HG03108 (cell line): ENCODE data around the gene PROS1.
"Not testable (repeated sequence)": the region's sequence is repeated elsewhere in the genome, so short reads cannot be mapped to it uniquely, and the experiment has no call there.

ENCODE experiments used
- ATAC-seq: cut with Tn5 transposase; IDR thresholded peaks from one replicate; pipeline ENCODE4 v1.9.1; 2021; ENCODE audit warnings: moderate library complexity; ENCODE audit not compliant: unreplicated experiment

Gene PROS1

DNA sequence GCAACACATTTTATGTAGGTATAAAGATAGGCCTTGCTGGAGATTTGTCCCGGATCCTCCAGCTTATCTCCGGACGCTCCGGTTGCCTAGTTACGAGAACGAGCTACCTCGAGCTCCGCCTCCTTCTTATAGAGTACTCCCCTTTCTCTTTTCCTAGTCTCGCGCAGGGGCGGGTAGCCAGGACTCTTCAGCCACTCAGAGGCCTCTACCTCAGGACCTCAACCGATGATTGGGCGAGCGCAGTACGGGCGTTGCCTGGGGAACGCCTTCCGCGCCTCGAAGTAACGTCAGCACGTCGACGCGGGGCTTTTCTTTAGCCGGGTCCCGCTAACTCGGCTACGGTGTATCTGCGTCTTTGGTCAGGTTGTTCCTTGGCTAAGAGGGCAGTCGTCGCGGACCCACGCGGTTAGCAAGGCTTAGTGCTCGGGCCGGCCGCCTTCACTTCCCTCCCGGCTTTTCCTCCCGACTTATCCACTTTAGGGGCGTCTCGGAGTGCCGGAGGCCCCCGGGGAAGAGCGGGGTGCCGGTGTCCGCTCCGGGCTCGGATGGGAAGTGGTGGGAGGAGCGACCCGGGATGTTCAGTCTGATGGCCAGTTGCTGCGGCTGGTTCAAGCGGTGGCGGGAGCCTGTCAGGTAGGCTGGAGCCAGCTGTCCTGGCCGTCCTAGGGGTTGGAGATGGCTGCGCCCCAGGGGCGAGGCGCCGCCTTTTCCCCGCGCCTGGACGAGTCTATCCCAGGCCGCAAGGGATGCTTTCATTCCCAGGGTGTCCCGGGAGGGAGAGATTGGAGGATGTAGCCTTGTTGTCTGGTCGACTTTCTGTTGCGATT lies 6.4 kb upstream of the PROS1 start, which contains the start of gene ARL13B:
Gene ARL13B (plus strand): TSS at position 306 of the 827 bp plus-strand sequence. CDS start 269 bp downstream, at position 575.
- peak; percentile 100 for ATAC-seq

DNA sequence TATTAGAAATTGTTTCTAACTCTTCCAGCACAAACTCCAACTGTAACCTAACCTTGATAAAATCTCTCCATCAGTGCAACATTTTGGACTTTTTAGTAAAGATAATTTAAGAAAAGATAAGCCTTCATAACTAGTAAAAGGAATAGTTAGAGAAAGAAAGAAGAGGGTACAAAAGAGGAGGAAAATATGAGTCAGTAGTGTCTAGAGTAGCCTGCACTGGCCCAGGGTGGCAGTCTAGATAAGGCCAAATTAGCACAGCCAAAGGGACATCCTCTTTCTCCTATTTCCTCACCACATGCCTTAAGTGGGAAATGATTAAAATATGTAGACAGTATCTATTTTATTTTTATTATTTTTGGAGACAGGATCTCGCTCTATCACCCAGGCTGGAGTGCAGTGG lies 3.7 kb downstream of the PROS1 start:
- no peak for ATAC-seq

DNA sequence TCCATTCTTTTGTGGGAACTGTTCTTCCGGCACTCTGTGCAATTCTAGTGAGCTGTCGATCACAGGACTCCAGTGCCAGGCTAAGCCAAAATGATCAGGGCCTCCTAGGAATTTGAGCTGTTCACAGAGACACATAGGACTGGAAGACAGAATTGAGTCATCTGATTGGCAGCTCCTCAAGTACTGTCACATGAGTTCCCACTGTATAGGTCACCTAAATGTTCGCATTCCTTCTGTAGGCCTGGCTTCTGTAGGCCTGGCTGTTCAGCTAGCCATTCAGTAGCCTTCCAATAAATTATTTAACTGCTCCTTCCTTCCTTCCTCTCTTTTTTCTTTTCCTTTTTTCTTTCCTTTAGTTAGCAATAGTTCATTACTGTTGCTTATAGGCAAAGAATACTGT lies 4.3 kb downstream of the PROS1 start:
- no peak for ATAC-seq

DNA sequence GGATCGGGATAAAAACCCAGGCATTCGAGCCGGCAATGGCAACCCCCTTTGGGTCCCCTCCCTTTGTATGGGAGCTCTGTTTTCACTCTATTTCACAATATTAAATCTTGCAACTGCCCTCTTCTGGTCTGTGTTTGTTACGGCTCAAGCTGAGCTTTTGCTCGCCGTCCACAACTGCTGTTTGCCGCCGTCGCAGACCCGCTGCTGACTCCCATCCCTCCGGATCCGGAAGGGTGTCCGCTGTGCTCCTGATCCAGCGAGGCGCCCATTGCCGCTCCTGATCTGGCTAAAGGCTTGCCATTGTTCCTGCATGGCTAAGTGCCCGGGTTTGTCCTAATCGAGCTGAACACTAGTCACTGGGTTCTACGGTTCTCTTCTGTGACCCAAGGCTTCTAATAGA lies 8.6 kb downstream of the PROS1 start:
- not testable (repeated sequence) for ATAC-seq

DNA sequence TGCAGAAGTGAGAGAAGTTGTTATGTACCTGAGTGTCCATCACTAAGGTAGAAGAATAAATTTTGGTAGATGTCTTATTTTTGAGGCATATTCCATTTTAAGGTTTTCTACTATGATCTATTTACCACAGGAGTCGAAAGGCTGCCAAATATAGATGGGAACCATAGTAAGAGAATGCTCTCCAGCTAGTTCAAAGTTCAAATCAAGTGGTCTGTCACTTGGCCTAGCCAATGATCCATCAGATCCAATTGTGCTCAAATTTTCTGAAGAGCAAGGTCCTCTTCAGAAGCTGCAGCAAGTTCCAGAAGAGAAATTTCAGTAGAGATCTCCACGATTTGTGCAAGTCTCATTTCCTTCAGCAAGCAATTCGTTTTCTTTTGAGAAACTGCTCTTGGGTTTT lies 10.9 kb downstream of the PROS1 start:
- no peak for ATAC-seq

DNA sequence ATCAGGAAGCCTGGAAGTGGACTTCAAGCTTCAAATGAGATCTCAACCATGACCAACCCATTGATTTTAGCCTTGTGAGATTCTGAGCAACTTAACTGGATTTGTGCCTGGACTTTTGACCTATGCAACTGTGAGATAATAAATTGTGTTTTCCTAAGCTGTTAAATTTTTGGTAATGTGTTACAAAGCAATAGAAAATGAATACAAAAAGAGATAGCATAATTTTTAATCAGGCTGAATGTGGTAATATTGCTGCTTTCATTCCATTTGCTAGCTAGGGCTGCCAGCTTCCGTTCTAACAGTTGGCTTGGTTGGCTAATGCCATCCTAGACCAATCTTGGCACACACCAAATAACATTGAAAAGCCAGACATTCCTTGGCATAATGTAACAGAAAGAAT lies 12.2 kb downstream of the PROS1 start:
- ATAC-seq = no peak

DNA sequence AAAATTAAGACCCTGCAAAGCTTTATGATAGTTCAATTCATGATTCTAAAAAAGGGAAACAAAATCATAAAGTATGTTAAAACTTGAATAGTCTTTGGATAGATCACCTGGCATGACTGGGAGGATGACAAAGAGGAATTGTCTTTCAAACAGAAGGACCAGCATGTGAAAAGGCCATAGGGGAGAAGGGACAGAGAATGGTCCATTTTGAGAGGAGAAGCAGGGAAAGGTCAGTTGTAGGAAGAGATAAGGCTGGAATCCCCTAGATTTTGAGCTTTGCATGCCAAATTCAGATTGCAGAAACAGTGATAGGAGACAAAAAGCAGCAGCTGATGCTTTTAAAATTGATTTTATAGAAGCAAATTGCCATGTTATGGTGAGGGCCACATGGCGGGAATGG lies 12.7 kb downstream of the PROS1 start:
- ATAC-seq = no peak

DNA sequence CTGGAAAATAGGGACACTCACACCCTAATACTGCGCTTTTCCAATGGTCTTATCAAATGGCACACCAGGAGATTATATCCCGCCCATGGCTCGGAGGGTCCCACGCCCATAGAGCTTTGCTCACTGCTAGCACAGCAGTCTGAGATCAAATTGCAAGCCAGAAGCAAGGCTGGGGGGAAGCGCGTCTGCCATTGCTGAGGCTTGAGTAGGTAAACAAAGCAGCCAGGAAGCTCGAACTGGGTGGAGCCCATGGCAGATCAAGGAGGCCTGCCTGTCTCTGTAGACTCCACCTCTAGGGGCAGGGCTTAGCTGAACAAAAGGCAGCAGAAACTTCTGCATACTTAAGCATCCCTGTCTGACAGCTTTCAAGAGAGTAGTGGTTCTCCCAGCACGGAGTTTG lies 23.7 kb downstream of the PROS1 start:
- not testable (repeated sequence) for ATAC-seq

DNA sequence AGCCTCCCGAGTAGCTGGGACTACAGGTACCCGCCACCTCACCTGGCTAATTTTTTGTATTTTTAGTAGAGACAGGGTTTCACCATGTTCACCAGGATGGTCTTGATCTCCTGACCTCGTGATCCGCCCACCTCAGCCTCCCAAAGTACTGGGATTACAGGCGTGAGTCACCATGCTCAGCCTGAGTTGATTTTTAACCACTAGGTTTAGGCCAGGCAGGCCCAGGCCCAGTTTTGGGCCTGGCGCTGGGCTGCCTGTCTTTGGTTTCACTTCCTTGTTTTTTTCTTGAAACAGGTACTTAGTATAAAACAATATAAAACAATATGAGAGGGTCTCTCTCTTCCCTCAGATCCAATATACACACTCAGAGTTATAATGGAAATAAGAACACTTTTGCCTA lies 36.2 kb downstream of the PROS1 start:
- ATAC-seq = not testable (repeated sequence)

DNA sequence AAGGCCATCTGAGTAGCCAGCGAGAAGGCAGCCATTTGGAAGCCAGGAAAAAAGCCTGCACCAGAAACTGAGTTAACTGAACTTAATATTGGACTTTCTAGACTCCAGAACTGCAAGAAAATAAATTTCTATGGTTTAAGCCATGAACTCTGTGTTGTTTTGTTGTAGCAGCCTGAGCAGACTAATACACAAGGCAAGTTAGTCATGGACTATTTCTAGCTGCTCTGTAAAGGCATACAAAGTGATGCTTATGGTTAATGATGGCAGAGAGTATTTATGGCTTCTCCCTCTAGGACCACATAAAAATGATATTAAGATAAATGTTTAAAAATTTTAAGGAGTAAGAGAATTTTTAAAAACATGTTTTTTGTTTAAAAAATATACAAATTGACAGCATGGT lies 37.1 kb downstream of the PROS1 start:
- ATAC-seq = no peak

DNA sequence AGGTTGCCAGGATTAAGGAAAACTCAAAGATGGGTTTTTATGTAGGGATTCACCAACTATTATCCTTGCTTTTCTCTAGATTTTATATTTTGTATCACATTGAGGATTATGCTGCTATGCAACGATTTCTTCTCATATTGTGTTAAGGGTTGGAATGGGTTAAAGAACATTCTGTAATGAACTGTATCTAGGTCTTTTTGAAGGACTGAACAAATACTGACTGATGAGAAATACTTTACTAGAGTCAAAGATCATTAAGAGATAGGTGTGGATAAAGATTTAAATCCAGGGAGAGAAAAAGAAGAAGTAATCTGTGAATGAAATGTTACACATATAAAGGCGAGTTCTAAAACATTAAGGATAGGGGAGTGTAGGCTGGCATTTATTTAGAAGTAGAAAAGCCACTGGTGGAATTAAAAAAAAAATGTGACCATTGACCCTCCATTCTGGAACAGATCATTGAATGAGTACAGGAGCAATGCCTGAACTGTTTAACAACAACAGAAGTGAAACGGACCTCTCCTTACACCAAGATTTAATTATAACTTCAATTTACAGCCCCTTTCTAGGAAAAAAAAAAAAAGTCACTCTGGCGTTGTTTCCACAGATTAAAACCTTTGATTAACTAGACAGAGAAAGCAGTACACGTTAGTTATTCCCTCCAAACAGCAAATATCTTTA lies 39.2 kb downstream of the PROS1 start:
- ATAC-seq = no peak

DNA sequence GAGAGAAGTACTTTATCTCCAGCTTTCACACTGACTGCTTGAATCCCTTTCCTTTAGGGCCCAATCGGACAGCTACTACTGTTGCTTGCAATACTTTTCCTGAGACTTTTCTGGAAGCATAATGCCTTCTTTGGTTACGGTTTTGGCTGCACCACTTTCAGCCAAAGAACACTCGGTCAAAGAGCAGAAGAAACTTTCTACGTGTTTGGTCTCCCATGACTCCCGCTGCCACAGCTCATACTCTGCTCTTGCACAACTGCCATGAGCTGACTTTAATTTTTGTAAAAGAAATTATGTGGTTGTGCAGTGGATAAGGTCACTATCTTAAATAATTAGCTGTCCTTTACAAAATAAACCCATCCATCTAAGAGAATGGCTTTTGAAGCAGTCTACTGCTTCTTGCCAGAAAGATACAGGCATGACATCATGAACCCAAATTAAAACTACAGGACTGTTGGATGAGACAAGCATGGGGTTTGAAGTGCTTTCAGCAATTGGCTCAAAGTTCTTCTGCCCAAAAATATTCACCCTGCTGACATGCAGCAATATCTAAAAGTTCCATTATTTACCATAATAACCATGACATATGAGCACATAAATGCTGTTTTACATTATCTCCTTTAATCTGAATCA lies 42.0 kb downstream of the PROS1 start:
- no peak for ATAC-seq

DNA sequence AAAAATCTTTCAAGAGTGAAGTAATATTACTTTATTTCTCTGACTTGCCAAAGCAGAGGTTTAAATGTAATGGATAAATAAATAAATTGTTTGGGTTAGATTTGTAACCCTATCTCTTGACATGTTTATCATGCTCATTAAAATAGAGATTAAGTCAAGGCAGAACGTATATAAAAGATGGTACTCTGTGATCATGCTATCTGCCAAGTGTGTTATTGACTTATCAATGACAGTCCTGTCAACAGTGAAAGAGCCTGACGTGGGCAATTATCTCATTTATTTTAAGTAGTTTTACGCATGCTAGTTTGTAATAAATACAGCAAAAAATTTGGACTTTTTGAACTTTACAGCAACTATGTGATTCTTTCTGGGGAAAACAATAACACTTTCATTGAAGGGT lies 43.7 kb downstream of the PROS1 start:
- no peak for ATAC-seq

DNA sequence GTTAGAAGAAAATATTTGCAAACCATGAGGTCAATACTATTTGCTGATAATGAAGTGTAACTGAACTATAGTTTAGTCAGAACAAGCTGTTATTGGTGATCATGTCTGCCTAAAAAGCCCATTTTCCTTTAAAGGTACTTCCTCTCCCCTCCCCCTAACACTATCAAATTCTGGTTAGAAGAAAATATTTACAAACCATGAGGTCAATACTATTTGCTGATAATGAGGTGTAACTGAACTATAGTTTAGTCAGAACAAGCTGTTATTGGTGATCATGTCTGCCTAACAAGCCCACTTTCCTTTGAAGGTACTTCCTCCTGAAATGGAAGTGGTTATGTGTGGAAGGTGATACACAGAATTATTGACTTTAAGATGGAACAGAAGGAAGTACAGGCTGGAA lies 46.9 kb downstream of the PROS1 start:
- ATAC-seq = no peak

DNA sequence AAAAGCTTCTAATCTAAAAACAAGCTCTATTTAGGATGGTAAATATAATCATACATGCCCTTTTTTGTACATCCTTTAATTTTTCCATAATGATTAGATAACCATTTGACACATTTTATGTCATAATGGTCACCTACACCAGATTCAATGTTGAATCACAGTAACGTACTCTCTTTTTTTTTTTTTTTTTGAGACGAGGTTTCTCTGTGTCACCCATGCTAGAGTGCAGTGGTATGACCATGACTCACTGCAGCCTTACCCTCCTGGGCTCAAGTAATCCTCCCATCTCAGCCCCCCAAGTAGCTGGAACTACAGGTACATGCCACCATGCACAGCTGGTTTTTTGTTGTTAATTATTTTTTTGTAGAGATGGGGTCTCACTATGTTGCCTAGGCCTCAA lies 49.2 kb downstream of the PROS1 start:
- ATAC-seq = no peak

DNA sequence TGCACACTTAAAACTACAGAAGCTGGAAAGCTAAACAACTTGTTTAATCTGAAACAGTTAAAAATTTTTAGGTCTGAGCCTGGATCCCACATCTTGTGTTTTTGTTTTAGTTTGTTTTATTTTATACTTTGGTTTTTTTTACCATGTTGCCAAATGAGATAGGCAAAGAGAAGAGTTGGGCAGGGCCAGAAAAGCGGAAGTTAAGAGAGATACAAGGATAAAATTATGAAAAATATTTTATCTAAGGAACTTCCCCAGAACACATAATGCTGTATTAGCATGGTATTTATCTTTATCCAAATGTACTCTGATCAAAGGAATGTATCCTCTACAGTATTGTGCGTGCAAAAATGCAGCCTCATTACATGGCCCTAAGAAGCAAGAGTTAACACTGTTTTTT lies 50.7 kb downstream of the PROS1 start:
- no peak for ATAC-seq

DNA sequence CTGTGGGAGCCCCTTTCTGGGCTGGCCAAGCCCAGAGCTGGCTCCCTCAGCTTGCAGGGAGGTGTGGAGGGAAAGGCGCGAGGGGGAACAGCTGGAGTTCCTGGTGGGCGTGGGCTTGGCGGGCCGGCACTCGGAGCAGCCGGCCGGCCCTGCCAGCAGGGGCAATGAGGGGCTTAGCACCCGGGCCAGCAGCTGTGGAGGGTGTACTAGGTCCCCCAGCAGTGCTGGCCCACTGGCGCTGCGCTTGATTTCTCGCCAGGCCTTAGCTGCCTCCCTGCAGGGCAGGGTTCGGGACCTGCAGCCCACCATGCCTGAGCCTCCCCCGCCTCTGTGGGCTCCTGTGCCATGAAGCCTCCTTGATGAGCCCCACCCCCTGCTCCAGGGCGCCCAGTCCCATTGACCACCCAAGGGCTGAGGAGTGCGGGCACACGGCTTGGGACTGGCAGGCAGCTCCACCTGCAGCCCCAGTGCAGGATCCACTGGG lies 56.1 kb downstream of the PROS1 start:
- not testable (repeated sequence) for ATAC-seq

DNA sequence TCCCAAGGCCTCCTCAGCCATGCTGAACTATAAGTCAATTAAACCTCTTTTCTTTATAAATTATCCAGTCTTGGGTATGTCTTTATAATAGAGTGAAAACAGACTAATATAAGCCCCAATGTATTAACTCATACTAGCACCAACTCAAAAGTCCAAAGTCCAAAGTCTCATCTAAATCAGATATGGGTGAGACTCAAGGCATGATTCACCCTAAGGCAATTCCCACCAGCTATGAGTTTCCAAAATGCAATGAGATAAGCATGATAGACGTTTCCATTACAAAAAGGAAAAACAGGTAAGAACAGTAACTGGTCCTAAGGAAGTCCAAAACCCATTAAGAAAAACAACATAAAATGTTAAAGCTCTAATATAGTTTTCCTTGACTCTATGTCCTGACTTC lies 60.1 kb downstream of the PROS1 start:
- ATAC-seq = not testable (repeated sequence)

DNA sequence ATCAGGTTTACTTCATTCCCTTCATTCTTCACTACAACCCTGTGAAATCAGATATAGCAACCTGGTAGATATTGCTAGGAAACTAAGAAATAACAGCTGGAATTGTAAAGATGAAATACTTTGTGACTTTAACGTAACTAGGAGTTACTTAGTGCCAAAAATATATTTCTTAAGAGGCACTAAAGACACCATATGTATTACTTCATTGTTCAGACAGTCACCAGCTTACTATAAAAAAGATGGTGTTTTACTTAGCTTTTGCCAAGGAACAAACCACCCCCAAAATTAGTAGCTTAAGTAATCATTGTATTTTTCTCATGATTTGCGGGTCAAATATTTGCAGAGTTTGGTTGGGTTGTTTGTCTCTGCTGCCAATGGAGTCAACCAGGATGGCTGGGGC lies 62.5 kb downstream of the PROS1 start:
- no peak for ATAC-seq

DNA sequence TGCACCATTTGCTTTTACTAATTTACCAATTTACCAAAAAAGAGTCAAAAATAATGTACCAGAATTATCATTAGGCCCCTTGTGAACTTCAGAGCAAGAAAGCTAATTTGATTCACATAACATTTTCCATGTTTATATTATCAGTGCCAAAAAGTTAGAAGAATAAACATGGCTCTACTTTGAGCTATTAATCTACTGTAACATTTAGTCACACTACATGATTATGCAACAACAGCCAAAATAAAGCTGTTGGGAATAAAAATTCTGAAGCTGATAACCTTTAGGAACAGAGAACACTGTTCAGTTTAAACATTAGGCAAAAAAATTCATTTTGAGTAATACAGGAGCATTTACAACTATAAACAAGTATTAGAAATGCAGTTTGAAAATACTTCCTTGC lies 63.6 kb downstream of the PROS1 start:
- ATAC-seq = no peak

DNA sequence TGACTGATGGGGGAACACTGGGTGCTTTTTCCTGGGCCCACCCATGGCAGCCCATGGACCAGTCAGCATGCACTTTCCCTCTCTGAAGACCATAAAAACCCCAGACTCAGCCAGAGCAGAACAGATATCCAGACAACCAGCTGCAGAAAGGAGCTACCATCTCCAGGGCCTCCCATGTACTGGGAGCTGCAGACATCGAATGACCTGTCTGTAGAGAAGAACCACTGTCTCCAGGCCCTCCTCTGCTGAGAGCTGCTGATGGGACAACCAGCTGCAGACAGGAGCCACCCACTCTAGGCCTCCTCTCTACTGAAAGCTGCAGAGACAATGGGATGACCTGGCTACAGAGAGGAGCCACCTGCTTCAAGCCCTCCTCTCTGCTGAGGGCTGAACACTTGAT lies 66.6 kb downstream of the PROS1 start:
- ATAC-seq = no peak

DNA sequence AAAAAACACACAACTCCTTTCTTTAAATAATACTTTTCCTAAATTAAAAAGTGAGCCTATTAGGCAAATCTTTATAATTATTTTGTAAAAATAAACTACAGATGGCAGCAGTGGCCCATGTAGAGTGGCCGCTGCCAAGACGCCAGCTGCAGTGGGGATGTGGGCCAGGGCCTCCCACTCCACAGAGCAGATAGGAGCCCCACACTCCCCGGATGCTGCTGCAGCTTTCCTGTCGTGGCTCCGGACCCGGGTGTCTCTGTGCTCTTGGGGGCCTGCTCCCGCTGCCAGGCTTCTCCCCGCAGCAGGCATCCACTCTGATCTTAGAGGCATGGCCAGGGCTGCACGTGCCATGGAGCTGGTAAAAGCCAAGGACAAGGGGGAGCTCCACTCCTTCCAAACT lies 67.5 kb downstream of the PROS1 start:
- ATAC-seq = no peak
